ENCODE results near the gene PDILT. TPM values are rescaled to one million over a fixed set of nuclear protein-coding genes. Genes with fewer than 3 reads are reported as not detected.

The PDILT gene
- total RNA-seq, 2 experiments from 2014 or later: not detected

GRCh38 chr16:20380782-20381181 lies 23.8 kb downstream of the PDILT start:
- POLR2A ChIA-PET: no interaction called here
- Mint-ChIP-seq H3K27ac (no peak overlapping the region), H3K4me3 (no peak overlapping the region), H3K4me1 (ENCODE audit: low read depth) (no peaks in the 10 kb centered on the region), H3K36me3 (ENCODE audit: low read depth) (no peaks in the 10 kb centered on the region), H3K9me3 (no peaks in the 10 kb centered on the region), H3K27me3 (peaks cover 4% of the 10 kb centered on the region)
- ATAC-seq: no peak
- CTCF ChIA-PET: interaction anchor here (1.4 kb wide), 1 partner anchor 473 kb away, joined by 4 read pairs; no protein-coding TSS in a partner anchor
- intact Hi-C loops (cut with micrococcal nuclease): loop anchor here (5.0 kb wide), 1 partner anchor 473 kb away; no protein-coding TSS in a partner anchor
- no peak for DNase-seq
- TF ChIP-seq CTCF (IDR thresholded peaks at IDR 0.05): no peak

- Mint-ChIP-seq H3K4me1 (ENCODE audit: low read depth) (no peaks in the 10 kb centered on the region), H3K27me3 (peaks cover 4% of the 10 kb centered on the region), H3K9me3 (no peaks in the 10 kb centered on the region), H3K4me3 (no peak overlapping the region), H3K36me3 (ENCODE audit: low read depth) (no peaks in the 10 kb centered on the region), H3K27ac (no peak overlapping the region)
- no peak for DNase-seq
- CTCF ChIA-PET: interaction anchor here (0.6 to 2.7 kb wide), 3 partner anchors 8 to 474 kb away, joined by 3 to 21 read pairs (median 3); no protein-coding TSS in a partner anchor
- no peak for TF ChIP-seq CTCF (IDR thresholded peaks at IDR 0.05)
- intact Hi-C loops (cut with micrococcal nuclease): no loop called here
- POLR2A ChIA-PET: no interaction called here
- ATAC-seq: no peak
Measured at GRCh38 chr16:20377181-20377580, 27.4 kb downstream of the PDILT start.

GRCh38 chr16:20372701-20373100 lies 31.8 kb downstream of the PDILT start:
- DNase-seq (no peak), ATAC-seq (no peak)
- no peak for TF ChIP-seq CTCF (IDR thresholded peaks at IDR 0.05)
- no peak overlapping the region for H3K4me3 Mint-ChIP-seq
- no peak overlapping the region for H3K27ac Mint-ChIP-seq
- peaks cover 4% of the 10 kb centered on the region for H3K27me3 Mint-ChIP-seq
- H3K4me1 Mint-ChIP-seq (ENCODE audit: low read depth): no peaks in the 10 kb centered on the region
- no peaks in the 10 kb centered on the region for H3K9me3 Mint-ChIP-seq
- POLR2A ChIA-PET: no interaction called here
- intact Hi-C loops (cut with micrococcal nuclease): no loop called here
- CTCF ChIA-PET: interaction anchor here (1.2 kb wide), 1 partner anchor 12 kb away, joined by 5 read pairs; no protein-coding TSS in a partner anchor
- no peaks in the 10 kb centered on the region for H3K36me3 Mint-ChIP-seq (ENCODE audit: low read depth)

GRCh38 chr16:20369452-20370054 lies 35.0 kb downstream of the PDILT start:
- Mint-ChIP-seq H3K4me1 (ENCODE audit: low read depth) (no peaks in the 10 kb centered on the region), H3K36me3 (ENCODE audit: low read depth) (no peaks in the 10 kb centered on the region), H3K27me3 (peaks cover 8% of the 10 kb centered on the region), H3K4me3 (no peak overlapping the region), H3K9me3 (no peaks in the 10 kb centered on the region), H3K27ac (no peak overlapping the region)
- intact Hi-C loops (cut with micrococcal nuclease): no loop called here
- ATAC-seq (no peak), DNase-seq (no peak)
- POLR2A ChIA-PET: no interaction called here
- CTCF ChIA-PET: no interaction called here
- no peak for TF ChIP-seq CTCF (IDR thresholded peaks at IDR 0.05)

- H3K4me1 Mint-ChIP-seq (ENCODE audit: low read depth): no peaks in the 10 kb centered on the region
- H3K27me3 Mint-ChIP-seq: peaks cover 8% of the 10 kb centered on the region
- H3K27ac Mint-ChIP-seq: no peak overlapping the region
- no peak for ATAC-seq
- intact Hi-C loops (cut with micrococcal nuclease): no loop called here
- no peak for DNase-seq
- H3K4me3 Mint-ChIP-seq: no peak overlapping the region
- no peaks in the 10 kb centered on the region for H3K36me3 Mint-ChIP-seq (ENCODE audit: low read depth)
- CTCF ChIA-PET: no interaction called here
- H3K9me3 Mint-ChIP-seq: no peaks in the 10 kb centered on the region
- no peak for TF ChIP-seq CTCF (IDR thresholded peaks at IDR 0.05)
- POLR2A ChIA-PET: no interaction called here
Measured at GRCh38 chr16:20364051-20364450, 40.5 kb downstream of the PDILT start.
